KBM-7 (cell line): ENCODE measurements around the gene S100A14.

Experiments used
- DNase-seq: peaks from one replicate; pipeline ENCODE4 v3.0.0-alpha.2; 2015
- in situ Hi-C: fragments of 300-500 bp; cut with MboI; formaldehyde crosslinking; loops from 2 replicates; pipeline ENCODE4 v1.14.3; 2020; ENCODE audit warnings: low sequenced_read_pairs, low pct_unique_long_range_greater_than_20kb, mixed read lengths

S100A14 gene

GRCh38 chr1:153624965-153625611 lies 9.0 kb upstream of the S100A14 start:
- in situ Hi-C loops: no loop called here
- no peak for DNase-seq

GRCh38 chr1:153623101-153623500 lies 7.0 kb upstream of the S100A14 start:
- no peak for DNase-seq
- in situ Hi-C loops: no loop called here

GRCh38 chr1:153619171-153619570 lies 3.0 kb upstream of the S100A14 start:
- in situ Hi-C loops: no loop called here
- DNase-seq: no peak

GRCh38 chr1:153617663-153618062 lies 1.5 kb upstream of the S100A14 start:
- no peak for DNase-seq

GRCh38 chr1:153616917-153617311 lies 789 bp upstream of the S100A14 start:
- no peak for DNase-seq
- in situ Hi-C loops: no loop called here

More at GRCh38 chr1:153617663-153618062, 1.5 kb upstream of the S100A14 start:
- in situ Hi-C loops: no loop called here

- no peak for DNase-seq
- in situ Hi-C loops: no loop called here
Observed at GRCh38 chr1:153615406-153615805, 719 bp downstream of the S100A14 start.

GRCh38 chr1:153614906-153615305 lies 1.2 kb downstream of the S100A14 start:
- no peak for DNase-seq
- in situ Hi-C loops: no loop called here

GRCh38 chr1:153614189-153614900 lies 1.8 kb downstream of the S100A14 start:
- in situ Hi-C loops: no loop called here

GRCh38 chr1:153613406-153613805 lies 2.7 kb downstream of the S100A14 start:
- in situ Hi-C loops: no loop called here
- DNase-seq: no peak

More at GRCh38 chr1:153614189-153614900, 1.8 kb downstream of the S100A14 start:
- DNase-seq: no peak

GRCh38 chr1:153612755-153613331 lies 3.3 kb downstream of the S100A14 start, which contains the start of gene S100A16:
TSS of gene S100A16 (minus strand) at chr1:153613137. CDS start at chr1:153608151, 4,986 bp downstream.
- DNase-seq: no peak
- in situ Hi-C loops: no loop called here

- DNase-seq: no peak
- in situ Hi-C loops: no loop called here
Observed at GRCh38 chr1:153612111-153612754, 3.9 kb downstream of the S100A14 start.

- DNase-seq: no peak
- in situ Hi-C loops: no loop called here
Observed at GRCh38 chr1:153611356-153611755, 4.8 kb downstream of the S100A14 start.

- in situ Hi-C loops: no loop called here
- no peak for DNase-seq
Observed at GRCh38 chr1:153610811-153611301, 5.3 kb downstream of the S100A14 start.

GRCh38 chr1:153610334-153610733 lies 5.8 kb downstream of the S100A14 start:
- in situ Hi-C loops: no loop called here
- DNase-seq: no peak

GRCh38 chr1:153609585-153609907 lies 6.6 kb downstream of the S100A14 start:
- in situ Hi-C loops: no loop called here
- DNase-seq: no peak

GRCh38 chr1:153608742-153609584 lies 7.2 kb downstream of the S100A14 start:
- DNase-seq: no peak
- in situ Hi-C loops: no loop called here

GRCh38 chr1:153608089-153608682 lies 7.9 kb downstream of the S100A14 start:
- no peak for DNase-seq
- in situ Hi-C loops: no loop called here

- DNase-seq: no peak
- in situ Hi-C loops: no loop called here
Observed at GRCh38 chr1:153607381-153607780, 8.7 kb downstream of the S100A14 start.

- DNase-seq: no peak
- in situ Hi-C loops: no loop called here
Observed at GRCh38 chr1:153606194-153606593, 9.9 kb downstream of the S100A14 start.
